HG03354 (cell line): Measurements from ENCODE around the gene NBEAL2.

Experiments
- ATAC-seq: cut with Tn5 transposase; IDR thresholded peaks from one replicate; pipeline ENCODE4 v1.9.1; 2021; ENCODE audit warnings: mild to moderate bottlenecking; ENCODE audit not compliant: unreplicated experiment, poor library complexity, severe bottlenecking

NBEAL2 gene

GRCh38 chr3:46995901-46996562 is 16.6 kb downstream of the NBEAL2 start:
- ATAC-seq, result no peak

- ATAC-seq, result no peak
These were observed 17.4 kb downstream of the NBEAL2 start for GRCh38 chr3:46996689-46997452.

- no peak for ATAC-seq
These were observed 18.1 kb downstream of the NBEAL2 start for GRCh38 chr3:46997453-46998091.

GRCh38 chr3:46998121-46998851 is 18.8 kb downstream of the NBEAL2 start:
- no peak for ATAC-seq

GRCh38 chr3:46998852-46999515 is 19.5 kb downstream of the NBEAL2 start:
- no peak for ATAC-seq

GRCh38 chr3:46999516-47000197 is 20.2 kb downstream of the NBEAL2 start:
- ATAC-seq, result no peak

- no peak for ATAC-seq
These were observed 20.8 kb downstream of the NBEAL2 start for GRCh38 chr3:47000198-47000815.

- no peak for ATAC-seq
These were observed 21.7 kb downstream of the NBEAL2 start for GRCh38 chr3:47000922-47001730.

GRCh38 chr3:47001731-47002170 is 22.3 kb downstream of the NBEAL2 start:
- ATAC-seq, result no peak

GRCh38 chr3:47002171-47003055 is 22.9 kb downstream of the NBEAL2 start:
- no peak for ATAC-seq

GRCh38 chr3:47003056-47003410 is 23.6 kb downstream of the NBEAL2 start:
- ATAC-seq, result no peak

GRCh38 chr3:47003461-47004368 is 24.2 kb downstream of the NBEAL2 start:
- ATAC-seq, result no peak

- no peak for ATAC-seq
These were observed 25.1 kb downstream of the NBEAL2 start for GRCh38 chr3:47004369-47005211.

- ATAC-seq, result no peak
These were observed 26.0 kb downstream of the NBEAL2 start for GRCh38 chr3:47005212-47006144.
